Iris pigment epithelial cell (primary cell): ENCODE measurements around the gene HMCN1.
"Not testable (repeated sequence)": the region's sequence is repeated elsewhere in the genome, so short reads cannot be mapped to it uniquely, and the experiment has no call there.

Source experiments
- DNase-seq: peaks from one replicate; pipeline ENCODE4 v3.0.0-alpha.2; 2011; ENCODE audit warnings: low read depth

HMCN1 gene

DNA sequence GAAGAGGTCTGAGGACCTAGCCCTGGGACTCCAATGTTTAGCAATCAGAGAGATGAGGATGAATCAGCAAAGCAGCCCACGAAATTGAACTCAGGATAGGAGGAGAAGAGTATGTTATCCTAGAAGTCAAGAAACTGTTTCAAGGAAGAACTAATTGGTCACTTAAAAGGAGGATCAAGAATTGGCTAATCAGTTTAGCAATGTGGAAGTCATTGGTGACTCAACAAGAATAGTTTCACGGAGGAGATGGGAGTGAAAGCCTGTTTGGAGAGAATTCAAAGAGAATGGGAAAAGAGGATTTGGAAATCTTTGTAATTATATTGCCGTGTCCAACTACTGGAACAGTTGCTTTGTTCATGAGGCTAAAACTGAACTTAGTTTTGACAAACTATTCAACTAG, 7.4 kb downstream of the HMCN1 start:
- DNase-seq: peak; percentile 17

DNA sequence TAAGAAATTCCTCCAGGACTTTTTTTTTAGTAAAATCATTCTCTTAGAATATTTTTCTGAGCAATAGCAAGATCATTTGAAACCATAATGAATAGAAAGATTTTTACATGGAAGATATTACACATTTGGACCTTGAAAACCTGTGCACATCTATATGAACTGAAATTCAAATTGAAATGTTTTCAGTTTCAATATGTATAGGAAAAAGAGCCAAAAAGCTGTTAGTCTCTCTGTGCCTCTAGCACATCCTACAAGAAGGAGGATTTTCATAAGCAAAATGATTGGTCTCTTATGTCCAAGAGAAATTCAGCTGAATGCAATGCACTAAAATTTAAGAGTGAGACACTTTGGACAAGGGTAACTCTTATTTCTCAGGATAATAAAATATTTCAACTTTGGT, 8.2 kb downstream of the HMCN1 start:
- no peak for DNase-seq

DNA sequence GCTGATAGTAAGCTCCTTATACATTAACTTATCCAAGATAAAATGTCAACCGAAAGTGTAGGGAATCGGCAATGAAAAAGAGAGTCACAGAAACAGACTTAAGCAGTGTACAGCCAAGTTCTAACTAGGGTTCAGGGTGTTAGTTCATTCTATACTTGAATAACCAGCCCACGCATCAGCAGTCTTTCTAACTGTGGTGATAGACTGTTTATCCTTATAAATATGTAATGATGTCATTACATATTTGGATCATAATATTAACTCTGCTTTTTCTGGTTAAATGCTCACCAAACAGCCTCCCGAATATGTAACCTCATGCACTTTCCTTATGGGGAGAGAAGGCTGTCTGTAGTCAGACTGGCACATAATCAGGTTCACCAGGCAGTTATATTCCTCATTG, 11.0 kb downstream of the HMCN1 start:
- DNase-seq: no peak

DNA sequence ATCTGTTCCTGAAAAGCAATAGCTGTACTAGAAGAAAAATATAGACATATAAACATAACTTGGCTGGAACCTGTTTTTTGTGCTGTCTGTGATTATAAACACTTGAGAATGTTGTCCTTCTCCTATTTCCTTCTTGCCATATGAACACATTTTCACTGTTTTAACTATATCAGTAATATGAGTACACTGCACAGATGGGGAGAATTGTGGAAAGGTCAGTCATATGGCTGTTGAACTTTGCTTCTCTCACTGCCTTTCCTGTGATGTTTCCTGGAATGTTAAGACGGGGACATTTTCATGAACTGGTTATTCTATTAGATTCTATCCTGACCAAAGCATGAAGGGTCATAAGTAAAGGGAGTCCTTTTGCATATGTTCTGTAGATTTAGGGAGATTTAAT, 24.9 kb downstream of the HMCN1 start:
- no peak for DNase-seq

DNA sequence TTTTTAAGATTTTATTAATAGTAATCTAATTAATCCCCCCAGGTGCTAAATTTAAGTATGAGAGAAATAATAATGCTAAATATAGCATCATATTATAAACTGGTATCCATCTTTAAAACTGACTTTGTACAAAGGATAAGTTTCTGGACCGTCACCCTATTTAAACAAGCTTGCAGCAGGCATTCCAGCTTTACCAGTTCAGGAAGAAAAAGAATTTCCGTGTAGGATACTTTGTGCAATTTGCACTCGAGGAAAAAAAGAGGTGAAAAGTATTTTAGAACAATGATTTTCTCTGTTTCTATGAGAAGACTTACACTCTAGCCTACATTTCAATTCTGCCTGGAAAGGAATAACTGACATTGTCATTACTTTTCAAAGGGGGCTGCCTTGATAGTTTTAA, 27.6 kb downstream of the HMCN1 start:
- no peak for DNase-seq

DNA sequence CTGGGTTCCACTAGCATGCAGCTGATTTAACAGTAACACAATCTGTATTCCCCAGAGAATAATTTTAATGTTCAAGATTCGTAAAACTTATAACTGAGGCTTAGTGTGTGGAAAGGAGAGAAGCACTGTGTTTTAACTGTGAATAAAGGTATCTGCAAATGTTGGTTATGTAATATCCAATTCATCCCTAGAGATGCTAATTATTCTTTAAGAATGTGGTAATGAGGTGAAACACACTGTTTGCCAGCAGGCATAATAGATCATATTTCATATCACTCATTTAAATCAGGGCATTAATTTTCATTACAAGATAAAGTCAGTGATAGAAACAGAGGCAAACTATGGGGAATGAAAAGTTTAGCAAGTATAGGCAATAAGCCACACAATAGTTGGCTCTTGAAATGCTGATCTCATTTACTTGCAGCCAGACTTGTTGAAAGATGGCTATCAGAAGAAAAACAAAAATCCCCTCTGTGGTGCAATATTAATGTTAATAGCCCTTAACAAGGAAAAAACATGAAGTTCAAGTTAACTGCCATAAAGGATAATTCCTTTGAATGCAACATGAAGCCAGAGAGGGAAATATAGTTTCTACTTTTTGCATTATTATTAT, 33.4 kb downstream of the HMCN1 start:
- no peak for DNase-seq

DNA sequence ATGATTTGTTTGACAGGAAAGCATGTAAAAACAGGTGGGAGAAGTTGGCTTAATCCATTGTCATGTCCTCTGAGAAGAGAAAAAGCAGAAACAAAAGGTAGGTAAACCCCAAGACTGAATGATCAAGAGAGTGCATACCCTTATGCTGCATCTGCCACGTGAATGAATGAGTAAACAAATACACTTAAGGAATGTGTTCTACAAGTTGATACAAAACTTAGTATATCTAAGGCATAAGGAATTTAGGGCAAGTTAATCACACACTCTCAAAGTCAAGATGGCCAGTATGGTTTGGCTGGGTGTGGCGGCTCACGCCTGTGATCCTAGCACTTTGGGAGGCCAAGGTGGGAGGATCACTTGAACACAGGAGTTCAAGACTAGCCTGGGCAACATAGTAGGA, 34.2 kb downstream of the HMCN1 start:
- DNase-seq: no peak

DNA sequence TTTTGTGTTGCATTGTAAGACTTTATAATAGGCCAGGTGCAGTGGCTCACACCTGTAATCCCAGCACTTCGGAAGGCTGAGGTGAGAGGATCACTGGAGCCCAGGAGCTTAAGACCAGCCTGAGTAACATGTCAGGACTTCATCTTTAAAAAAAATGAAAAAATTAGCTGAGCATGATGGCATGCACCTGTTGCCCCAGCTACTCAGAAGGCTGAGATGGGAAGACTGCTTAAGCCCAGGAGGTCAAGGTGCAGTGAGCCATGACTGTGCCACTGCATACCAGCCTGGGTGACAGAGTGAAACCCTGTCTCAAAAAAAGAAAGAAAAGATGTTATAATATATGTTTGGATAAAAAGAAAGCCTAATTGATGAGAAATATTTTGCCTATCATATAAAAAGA, 34.9 kb downstream of the HMCN1 start:
- DNase-seq: no peak

DNA sequence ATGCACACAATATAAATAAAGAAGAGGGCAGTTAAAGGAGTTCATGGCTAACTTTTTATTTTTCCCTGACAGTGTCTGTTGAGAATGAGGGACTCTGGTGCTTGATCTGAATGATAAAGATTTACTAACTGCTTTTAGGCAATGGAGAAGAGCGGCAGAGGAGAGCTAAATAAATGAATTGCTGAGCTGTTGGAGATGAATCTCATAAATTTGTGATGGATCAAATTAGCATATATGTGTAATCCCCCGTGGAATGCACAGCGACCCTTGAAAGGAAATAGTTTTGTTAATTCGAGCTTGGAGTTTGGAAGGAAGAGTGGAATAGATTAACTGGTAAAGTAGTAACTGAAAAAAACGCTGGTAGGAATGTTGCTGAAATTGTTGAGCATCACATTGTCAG, 40.2 kb downstream of the HMCN1 start:
- no peak for DNase-seq

DNA sequence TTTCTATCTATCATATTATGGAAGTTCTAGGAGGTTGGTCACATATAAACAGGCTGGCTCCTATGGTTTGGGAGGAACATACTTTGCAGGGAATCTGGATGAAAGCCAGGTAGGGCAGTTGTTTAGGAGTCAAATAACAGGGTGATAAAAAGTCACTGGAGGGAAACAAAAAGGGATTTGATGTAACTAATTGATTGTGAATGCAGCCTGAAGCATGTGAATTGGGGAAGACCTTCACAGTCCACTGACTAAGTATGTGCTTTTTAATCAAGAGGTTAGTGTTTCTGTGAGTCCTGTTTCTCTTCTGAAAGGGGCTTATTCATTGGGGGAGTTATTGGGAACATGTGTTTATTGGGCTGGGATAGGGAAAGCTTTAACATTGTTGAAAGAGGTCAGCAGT, 41.3 kb downstream of the HMCN1 start:
- no peak for DNase-seq

DNA sequence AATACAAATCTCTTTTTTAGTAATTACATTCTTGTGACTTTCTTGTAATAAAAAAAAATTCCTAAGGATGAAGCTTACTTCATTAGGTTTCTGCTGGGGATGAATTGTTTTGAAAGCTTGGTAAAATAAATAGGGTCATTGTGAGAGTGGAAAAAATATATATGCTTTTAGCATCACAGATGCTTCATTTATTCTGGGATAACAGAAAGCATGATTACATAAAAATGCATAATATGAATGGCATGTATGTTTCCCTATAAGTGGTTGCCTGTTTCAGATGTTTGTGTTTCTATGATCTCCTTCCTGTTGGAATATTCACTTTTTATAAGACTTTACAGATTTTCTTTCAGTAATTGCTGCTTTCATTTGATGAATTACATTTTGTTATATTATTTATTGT, 42.3 kb downstream of the HMCN1 start:
- DNase-seq: no peak

DNA sequence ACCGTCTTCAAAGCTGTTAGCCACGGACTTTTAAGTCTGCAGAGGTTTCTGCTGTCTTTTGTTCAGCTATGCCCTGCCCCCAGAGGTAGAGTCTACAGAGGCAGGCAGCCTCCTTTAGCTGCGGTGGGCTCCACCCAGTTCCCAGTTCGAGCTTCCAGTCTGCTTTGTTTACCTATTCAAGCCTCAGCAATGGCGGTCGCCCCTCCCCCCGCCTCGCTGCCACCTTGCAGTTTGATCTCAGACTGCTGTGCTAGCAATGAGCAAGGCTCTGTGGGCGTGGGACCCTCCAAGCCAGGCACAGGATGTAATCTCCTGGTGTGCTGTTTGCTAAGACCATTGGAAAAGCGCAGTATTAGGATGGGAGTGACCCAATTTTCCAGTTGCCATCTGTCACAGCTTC, 49.7 kb downstream of the HMCN1 start:
- not testable (repeated sequence) for DNase-seq

DNA sequence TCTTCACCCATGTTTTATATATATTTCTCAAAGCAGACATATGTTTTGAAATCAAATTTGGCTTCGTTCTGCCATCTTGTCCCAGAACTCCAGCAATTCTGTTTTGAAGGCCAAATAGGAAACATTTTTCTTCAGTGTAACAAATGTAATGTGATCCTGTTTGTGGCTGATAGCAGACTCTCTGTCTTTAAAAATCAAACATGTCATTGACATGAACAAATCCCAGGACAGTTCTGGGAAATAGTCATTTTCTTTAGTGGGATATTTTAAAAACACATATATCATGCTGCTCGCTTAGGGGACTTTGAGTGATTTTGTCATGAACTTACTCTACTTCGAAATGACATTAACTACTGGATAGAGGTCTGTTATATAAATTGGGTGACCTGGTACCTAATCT, 51.4 kb downstream of the HMCN1 start:
- DNase-seq: no peak

DNA sequence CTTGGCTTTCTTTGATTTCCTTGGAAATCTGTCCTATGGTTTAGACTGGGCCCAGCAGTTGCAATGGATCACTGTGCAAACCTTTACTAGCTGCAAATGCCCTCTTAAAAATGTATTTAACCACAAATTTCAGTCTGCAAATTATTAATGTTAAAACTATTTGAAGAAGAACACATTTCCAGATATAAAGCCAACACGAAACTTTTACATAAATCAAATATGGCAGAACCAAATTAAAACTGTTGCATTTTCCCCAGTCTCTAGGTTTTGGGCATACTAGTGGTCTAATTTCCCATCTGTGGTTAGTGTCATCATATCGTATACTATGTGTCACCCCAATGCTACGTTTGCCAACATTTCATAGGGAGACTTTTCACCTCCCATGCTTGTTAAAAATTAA, 52.3 kb downstream of the HMCN1 start:
- no peak for DNase-seq

DNA sequence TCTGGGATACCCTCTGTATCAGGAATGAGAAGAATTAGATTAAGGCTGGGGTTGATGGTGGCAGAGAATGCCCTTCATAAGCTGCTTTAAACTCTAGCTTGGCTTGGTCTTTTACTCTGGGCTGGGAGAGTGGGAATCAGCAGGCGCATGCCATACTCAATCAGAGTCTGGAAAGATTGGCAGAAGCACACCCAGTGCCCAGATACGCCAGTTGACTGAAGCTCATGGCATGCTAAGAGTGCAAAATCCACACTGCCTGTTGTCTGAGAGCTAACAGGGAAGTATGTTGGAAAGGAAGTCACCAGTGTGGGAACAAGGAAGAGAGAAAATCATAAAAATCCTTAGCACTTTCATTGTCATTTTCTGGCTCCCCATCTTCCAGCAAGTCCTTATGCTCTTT, 53.0 kb downstream of the HMCN1 start:
- no peak for DNase-seq

DNA sequence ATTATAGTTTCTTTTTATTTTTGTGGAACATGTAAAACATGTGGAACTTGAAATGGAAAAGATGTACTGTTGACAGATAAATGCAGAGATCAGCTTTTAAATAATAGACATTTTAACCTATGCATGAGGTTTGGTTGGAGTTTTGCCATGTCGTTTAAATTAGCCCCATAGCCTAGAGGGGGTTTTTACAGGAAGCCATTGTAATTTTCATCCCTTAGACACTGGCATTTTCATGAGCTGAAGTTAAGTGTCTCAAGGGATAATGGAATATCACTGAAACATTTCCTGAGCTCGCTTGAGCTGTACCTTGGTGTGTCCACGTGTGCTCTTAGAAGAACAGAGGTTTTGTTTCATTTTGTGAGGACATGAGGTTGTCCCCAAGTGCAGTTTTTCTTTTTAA, 54.2 kb downstream of the HMCN1 start:
- no peak for DNase-seq

DNA sequence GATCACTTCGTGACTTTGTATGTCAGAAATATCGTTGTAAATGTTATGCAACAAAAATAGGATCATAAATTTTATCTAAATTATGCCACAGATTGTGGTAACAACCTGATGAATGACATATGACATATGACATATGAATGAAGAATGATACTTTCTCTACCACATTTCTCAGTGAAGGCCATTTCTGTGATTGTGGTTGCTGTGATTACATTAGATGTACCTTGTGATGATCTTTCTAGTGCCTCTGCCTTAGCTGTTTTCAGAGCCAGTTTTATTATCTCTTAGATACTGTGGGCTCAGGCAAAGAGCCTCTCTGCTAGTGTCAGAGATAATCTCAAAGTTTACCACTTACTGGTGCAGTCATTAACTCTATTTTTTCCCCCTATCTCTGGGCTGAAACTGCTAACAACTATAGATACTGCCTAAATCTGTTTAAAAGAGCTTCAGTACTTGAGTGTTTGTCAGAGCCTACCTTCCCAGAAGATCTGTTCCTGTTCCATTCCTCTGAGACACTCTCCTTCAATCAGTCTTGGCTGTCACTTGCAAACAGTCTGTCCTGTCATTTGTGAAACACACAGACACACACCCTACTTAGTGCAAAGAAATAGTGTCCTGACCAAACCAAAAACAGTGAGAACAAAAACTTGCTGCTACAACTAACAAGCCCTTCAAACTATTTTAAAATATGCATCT, 55.5 kb downstream of the HMCN1 start:
- DNase-seq: peak; percentile 5

DNA sequence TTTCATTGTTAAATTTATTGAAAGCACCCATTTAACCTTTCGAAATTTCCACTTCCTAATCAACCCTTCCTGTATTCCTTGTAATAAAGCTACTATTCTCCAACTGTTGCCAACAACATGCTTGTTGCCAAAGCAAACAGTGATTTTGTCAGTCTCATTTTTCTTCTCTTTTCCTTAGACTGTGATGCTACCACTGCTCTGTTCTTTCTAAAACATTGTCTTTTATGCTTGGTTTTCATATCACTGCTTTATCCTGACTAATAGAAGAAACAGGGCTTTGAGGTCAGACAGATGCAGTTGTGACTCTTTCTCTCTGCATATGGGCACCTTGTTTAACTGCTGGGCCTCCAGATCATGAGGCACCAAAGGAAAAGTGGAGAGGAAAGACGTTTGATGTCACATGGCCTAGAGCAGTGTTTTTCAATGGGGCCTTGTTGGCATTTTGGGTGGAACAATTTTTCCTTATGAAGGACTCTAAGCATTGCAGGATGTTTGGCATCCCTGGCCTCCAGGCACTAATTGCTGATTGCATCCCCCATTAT, 56.1 kb downstream of the HMCN1 start:
- DNase-seq: peak; percentile 19

DNA sequence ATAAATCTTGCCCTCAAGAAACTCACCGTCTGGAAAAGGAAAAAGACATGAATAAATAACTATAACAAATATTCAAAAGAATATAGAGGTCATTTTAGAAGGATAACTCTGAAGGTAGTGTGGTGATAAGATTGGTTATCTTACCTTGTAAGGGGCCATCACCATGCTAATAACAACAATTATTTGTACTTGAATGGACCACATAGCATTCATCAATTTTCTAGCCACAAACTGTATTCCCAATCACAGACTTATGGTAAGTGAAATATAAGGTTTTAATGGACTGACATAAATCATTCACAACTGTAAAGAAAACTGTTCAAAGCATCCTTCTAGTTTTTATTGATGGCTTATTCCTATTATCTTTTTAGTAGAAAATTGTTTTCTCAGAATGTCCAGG, 57.8 kb downstream of the HMCN1 start:
- no peak for DNase-seq

DNA sequence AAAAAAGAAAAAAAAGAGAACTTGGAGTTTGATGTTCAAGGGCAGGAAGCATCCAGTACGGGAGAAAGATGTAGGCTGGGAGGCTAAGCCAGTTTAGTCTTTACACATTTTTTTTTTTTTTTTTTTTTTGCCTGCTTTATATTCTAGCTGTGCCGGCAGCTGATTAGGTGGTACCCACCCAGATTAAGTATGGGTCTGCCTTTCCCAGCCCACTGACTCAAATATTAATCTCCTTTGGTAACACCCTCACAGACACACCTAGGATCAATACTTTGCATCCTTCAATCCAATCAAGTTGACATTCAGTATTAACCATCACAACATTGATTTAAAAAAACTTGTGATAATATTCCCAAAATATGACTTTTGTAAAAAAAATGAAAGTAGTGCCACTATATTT, 60.3 kb downstream of the HMCN1 start:
- not testable (repeated sequence) for DNase-seq

DNA sequence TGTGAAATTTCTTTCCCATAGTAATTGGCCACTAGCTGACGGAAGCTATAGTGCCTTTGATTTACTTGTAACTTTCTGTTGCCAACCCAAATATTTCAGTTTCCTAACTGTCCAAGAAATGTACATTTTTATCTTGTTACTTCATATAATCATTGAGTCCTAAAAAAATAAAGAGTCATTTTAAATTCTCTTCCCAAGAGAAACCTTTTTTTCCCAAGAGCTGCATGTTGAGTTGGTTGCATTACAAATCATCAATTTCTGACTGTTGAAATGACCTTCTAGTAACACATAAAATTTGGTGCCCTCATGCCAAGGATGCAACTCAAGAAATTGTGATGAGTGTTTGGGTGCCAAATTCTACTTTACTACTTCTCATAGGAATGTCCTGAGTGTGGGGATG, 61.0 kb downstream of the HMCN1 start:
- peak; percentile 4 for DNase-seq

DNA sequence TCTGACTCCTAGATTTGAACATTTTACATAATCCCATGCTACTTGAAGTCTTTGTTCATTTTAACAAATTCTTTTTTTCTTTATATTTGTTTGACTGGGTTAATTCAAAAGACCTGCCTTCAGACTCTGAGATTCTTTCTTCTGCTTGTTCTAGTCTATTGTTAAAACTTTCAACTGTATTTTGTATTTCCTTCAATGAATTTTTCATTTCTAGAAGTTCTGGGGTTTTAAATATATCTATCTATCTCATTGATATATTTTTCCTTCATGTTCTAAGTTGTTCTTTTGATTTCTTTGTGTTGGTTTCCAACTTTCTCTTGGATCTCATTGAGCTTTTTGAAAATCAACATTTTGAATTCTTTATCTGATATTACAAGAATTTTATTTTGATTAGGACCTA, 64.3 kb downstream of the HMCN1 start:
- DNase-seq: no peak

DNA sequence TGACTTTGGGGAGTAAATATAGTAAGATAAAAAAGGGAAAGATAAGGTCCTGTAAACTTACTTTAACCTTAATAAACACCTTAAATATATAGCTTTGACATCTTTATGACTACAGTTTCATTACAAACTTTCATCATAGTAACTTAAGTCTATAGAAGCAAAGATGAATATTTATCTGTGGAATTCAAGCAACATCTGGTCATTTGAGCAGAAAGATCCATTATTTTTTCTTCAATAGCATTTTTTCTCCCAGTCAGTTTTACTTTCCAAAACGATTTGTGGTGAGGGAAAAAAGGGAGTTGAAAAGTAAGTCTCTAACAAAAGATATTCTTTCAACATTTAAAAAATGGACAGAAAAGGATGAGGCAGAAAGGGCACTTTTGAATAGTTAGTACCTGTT, 69.0 kb downstream of the HMCN1 start:
- no peak for DNase-seq

DNA sequence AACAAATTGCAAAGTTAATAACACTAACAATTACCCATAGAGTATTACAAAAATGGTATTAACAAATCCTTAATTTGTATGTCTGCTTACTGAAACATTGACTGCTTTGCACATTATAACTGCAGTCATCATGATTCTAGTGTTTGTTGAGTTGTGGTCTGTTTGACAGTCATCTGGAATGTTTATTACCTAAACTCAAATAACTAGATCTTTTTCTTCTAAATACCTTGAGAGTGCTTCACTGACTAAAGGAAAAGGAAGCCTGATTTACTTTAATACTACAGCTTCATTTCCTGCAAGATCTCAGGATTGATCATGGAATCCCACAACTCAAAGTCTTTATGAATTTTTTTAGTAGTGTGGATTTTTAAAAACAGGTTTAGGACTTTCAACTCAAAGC, 70.0 kb downstream of the HMCN1 start:
- peak; percentile 15 for DNase-seq
